AG04450 (cell line): Measurements from ENCODE around the gene HSD17B3. TPM values are rescaled to one million over a fixed set of nuclear protein-coding genes. Genes with fewer than 3 reads are reported as not detected.
A peak's percentile ranks its signal among the peaks of the same experiment; 100 is the strongest.

ENCODE experiments used
- CTCF ChIA-PET: fragments of 300-600, 350-600 bp; formaldehyde crosslinking; extraction: SDS; loops from one replicate; lab custom pipeline; 2022; ENCODE audit warnings: antibody characterized with exemption, inconsistent platforms; lab: Charles Lee
- POLR2A ChIA-PET: fragments of 350-600 bp; formaldehyde crosslinking; extraction: SDS; loops from one replicate; lab custom pipeline; 2021; ENCODE audit warnings: antibody characterized with exemption, inconsistent platforms; lab: Yijun Ruan, JAX
- DNase-seq: peaks from one replicate; pipeline ENCODE4 v3.0.0-alpha.2; 2011; ENCODE audit warnings: low read depth, low spot score
- H3K27ac ChIP-seq: one replicate; pipeline ENCODE4 v1.5.1; 2012; ENCODE audit warnings: low read depth, low read length, control low read depth
- H3K27me3 ChIP-seq: one replicate; pipeline ENCODE4 v1.6.0; 2012; ENCODE audit warnings: low read length; ENCODE audit not compliant: control insufficient read depth, insufficient read depth
- H3K4me3 ChIP-seq: 2 replicates; pipeline ENCODE4 v1.5.1; 2011; ENCODE audit warnings: mild to moderate bottlenecking, low read depth, low read length, control low read depth
- H3K9me3 ChIP-seq: 2 replicates; pipeline ENCODE4 v1.5.1; 2012; ENCODE audit warnings: low read length; ENCODE audit not compliant: control insufficient read depth, insufficient read depth
- polyA plus RNA-seq: library from polyadenylated mRNA; depleted of rRNA; stranded (reverse); fragments of >200 nt; gene quantifications from 2 replicates; pipeline ENCODE4 v1.2.3, GENCODE V29; 2011
- TF ChIP-seq, protein P1 (sequence below): IDR thresholded peaks from 2 replicates; pipeline ENCODE4 v1.5.1; 2011; ENCODE audit warnings: low read depth, low read length, control low read depth, inconsistent platforms

HSD17B3 gene
- polyA plus RNA-seq, 1 experiment: 0.12 TPM

DNA sequence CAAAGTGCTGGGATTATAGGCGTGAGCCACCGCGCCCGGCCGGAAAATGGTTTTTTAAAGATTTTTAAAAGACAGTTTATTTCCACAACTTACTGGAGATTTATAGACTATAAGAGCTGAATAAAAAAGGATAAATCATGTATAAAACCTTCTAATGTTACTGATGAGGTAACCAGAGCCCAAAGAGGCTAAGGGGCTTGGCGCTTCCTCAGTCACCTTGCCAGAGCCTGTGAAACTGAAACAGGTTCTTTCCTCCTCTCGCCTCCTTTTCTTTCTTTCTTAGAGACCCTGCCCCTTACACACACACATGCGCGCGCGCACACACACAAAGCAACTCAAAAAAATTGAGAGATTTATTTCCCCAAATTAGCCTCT lies 69.8 kb downstream of the HSD17B3 start:
- POLR2A ChIA-PET: interaction anchor here (0.6 to 0.7 kb wide), 2 partner anchors 85 to 88 kb away, joined by 3 to 9 read pairs; no protein-coding TSS in a partner anchor
- Histone ChIP-seq H3K27ac (no peak overlapping the region), H3K9me3 (no peaks in the 10 kb centered on the region), H3K27me3 (peaks cover 9% of the 10 kb centered on the region), H3K4me3 (no peak overlapping the region)
- CTCF ChIA-PET: interaction anchor here (0.6 to 4.3 kb wide), 31 partner anchors 12 to 1637 kb away, joined by 3 to 71 read pairs (median 3); no protein-coding TSS in a partner anchor
- no peak for DNase-seq
- TF ChIP-seq, protein P1, sequence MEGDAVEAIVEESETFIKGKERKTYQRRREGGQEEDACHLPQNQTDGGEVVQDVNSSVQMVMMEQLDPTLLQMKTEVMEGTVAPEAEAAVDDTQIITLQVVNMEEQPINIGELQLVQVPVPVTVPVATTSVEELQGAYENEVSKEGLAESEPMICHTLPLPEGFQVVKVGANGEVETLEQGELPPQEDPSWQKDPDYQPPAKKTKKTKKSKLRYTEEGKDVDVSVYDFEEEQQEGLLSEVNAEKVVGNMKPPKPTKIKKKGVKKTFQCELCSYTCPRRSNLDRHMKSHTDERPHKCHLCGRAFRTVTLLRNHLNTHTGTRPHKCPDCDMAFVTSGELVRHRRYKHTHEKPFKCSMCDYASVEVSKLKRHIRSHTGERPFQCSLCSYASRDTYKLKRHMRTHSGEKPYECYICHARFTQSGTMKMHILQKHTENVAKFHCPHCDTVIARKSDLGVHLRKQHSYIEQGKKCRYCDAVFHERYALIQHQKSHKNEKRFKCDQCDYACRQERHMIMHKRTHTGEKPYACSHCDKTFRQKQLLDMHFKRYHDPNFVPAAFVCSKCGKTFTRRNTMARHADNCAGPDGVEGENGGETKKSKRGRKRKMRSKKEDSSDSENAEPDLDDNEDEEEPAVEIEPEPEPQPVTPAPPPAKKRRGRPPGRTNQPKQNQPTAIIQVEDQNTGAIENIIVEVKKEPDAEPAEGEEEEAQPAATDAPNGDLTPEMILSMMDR: no peak

DNA sequence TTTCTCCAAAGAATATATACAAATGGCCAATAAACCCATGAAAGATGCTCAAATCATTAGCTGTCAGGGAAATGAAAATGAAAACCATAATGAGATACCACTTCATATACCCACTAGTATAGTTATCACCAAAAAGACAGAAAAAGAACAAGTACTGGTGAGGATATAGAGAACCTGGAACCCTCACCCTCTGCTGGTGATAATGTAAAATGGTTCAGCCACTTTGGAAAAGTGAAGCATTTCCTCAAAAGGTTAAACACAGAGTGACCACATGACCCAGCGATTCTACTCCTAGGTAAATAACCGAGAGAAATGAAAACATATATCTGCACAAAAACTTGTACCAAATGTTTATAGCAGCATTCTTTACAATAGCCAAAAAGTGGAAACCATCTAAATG lies 72.0 kb downstream of the HSD17B3 start:
- ChIA-PET POLR2A (no interaction called here), CTCF (no interaction called here)
- H3K9me3 ChIP-seq: no peaks in the 10 kb centered on the region
- H3K4me3 ChIP-seq: no peak overlapping the region
- H3K27me3 ChIP-seq: peaks cover 7% of the 10 kb centered on the region
- no peak overlapping the region for H3K27ac ChIP-seq
- no peak for DNase-seq
- TF ChIP-seq, protein P1: peak; percentile 26

DNA sequence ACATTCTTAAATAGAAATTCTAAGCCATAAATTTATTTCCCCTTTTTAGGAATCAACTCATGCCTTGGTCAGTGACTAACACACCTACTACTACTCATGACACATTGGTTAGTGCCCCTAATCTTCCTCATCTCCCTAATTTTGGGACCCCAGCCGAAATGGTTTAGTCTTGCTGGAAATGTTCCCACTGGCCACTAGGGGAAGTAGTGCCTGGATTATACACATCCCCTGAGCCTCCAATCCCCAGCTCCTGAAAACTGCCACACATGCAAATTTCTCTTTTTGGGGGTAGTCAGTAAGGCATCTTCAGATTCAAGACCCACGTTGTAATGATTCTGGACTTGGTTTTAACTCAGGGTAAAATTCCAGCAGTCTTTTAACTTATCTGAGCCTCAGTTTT lies 79.8 kb downstream of the HSD17B3 start:
- no peak overlapping the region for H3K27ac ChIP-seq
- DNase-seq: no peak
- H3K27me3 ChIP-seq: peaks cover 4% of the 10 kb centered on the region
- H3K4me3 ChIP-seq: no peak overlapping the region
- ChIA-PET POLR2A (no interaction called here), CTCF (interaction anchor here (0.8 kb wide), 1 partner anchor 95 kb away, joined by 4 read pairs; no protein-coding TSS in a partner anchor)
- TF ChIP-seq, protein P1: peak; percentile 52
- peaks cover 8% of the 10 kb centered on the region; the same call in 1 of the 2 replicates for H3K9me3 ChIP-seq

DNA sequence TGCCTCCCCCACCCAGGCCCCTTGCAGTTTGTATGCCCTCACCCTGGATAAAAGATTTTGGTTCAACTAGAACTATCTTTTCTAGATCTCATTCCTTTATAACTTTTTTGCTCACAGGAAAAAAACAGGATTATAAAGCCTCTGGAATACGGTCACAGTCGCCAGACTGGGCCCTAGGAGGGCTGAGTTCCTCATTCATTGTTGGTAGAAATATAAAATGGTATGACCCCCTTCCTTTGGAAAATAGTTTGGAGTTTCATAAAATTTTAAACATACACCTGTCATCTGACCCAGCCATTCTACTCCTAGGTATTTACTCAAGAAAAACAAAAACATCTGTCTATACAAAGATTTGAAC lies 82.1 kb downstream of the HSD17B3 start:
- no peak overlapping the region for H3K4me3 ChIP-seq
- ChIA-PET CTCF (interaction anchor here (0.6 to 2.8 kb wide), 4 partner anchors 8 to 325 kb away, joined by 3 to 20 read pairs (median 3); no protein-coding TSS in a partner anchor), POLR2A (no interaction called here)
- H3K27ac ChIP-seq: no peak overlapping the region
- TF ChIP-seq, protein P1: no peak
- no peak for DNase-seq
- H3K9me3 ChIP-seq: peaks cover 13% of the 10 kb centered on the region
- H3K27me3 ChIP-seq: peaks cover 23% of the 10 kb centered on the region

DNA sequence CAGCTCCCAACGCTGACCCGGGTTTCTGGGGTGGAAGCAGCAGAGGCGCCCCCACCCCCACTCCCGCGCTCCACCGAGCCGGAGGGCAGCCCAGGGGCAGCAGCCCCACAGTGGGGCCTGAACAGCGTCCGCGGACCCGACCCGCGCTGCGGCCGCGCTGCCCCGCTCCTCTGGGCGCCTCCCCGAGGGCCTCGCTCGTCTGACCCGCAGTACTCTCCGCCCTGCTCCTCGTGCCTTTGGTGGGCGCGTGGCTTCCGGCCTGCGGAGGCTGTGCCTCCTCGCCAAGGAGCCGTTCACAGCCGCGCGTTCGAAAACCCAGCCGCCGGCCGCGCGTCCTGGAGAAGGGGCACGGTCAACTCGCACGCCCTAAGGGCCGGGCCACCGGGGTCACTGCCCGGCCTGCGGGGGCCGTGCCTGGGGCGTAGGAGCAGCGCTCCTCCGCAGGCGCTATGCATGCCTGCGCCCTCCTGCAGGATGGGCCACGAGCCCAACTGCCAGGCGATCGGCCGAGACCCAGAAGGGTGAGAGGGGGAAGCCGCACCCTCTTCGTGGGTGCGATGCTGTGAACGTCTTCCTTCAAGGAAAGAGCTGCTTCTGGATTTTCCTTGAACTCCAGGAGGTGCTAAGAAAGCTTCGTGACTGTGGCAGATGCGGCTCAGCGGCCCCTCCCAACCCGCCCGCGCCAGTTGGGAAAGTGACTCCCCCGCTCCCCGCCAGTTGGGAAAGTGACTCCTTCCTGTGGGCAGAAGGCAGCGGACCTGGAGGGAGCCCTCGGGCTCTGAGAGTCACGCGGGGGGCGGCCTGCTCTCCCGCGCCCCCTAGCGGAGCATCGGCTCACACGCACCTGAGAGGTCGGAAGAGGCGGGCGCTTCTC lies 82.7 kb downstream of the HSD17B3 start:
- TF ChIP-seq, protein P1: peak; percentile 12; the same call in 1 of the 2 replicates
- Histone ChIP-seq H3K27me3 (peaks cover 29% of the 10 kb centered on the region), H3K27ac (no peak overlapping the region), H3K4me3 (no peak overlapping the region), H3K9me3 (peaks cover 13% of the 10 kb centered on the region)
- ChIA-PET POLR2A (no interaction called here), CTCF (interaction anchor here (0.6 to 2.8 kb wide), 9 partner anchors 9 to 871 kb away, joined by 3 to 20 read pairs (median 3); no protein-coding TSS in a partner anchor)
- DNase-seq: no peak
